ENCODE measurements around the gene PIGT. TPM values are rescaled to one million over a fixed set of nuclear protein-coding genes. Genes with fewer than 3 reads are reported as not detected.
A peak's percentile ranks its signal among the peaks of the same experiment; 100 is the strongest.

PIGT gene
- total and polyA plus RNA-seq, 2 experiments from 2014 or later: 48.4 to 63.1 TPM

- H3K36me3 Mint-ChIP-seq (ENCODE audit: low read depth): peaks cover 21% of the 10 kb centered on the region
- H3K36me3 ChIP-seq (ENCODE audit: insufficient read depth): peaks cover 8% of the 10 kb centered on the region
- H3K79me2 ChIP-seq (replicated peaks; ENCODE audit: insufficient read depth): peaks cover 9% of the 10 kb centered on the region
- H3F3A ChIP-seq (replicated peaks; ENCODE audit: low read depth): peaks cover 11% of the 10 kb centered on the region; the same call in 1 of the 2 replicates
- no peak overlapping the region for H3K27ac ChIP-seq (ENCODE audit: low read depth)
- peaks cover 10% of the 10 kb centered on the region for H3K4me1 Mint-ChIP-seq
- no peak overlapping the region for H3K27ac Mint-ChIP-seq
- H4K20me1 ChIP-seq (replicated peaks; ENCODE audit: insufficient read depth): no peaks in the 10 kb centered on the region; the same call in 1 of the 2 replicates
- DNase-seq (ENCODE audit: low spot score): no peak
- H3K4me2 ChIP-seq: no peak overlapping the region
- TF ChIP-seq JUNB (IDR thresholded peaks at IDR 0.05; ENCODE audit: unreplicated experiment) (no peak), CREB1 (CRISPR knock-in tag; IDR thresholded peaks at IDR 0.05; ENCODE audit: low read depth) (no peak), ZNF462 (CRISPR knock-in tag; IDR thresholded peaks at IDR 0.05) (no peak), NANOG (IDR thresholded peaks at IDR 0.05; ENCODE audit: borderline replicate concordance) (no peak), EZH2phosphoT487 (IDR thresholded peaks at IDR 0.05; ENCODE audit: unreplicated experiment) (no peak), ETS1 (IDR thresholded peaks at IDR 0.05) (no peak), EZH2 (IDR thresholded peaks at IDR 0.05; ENCODE audit: low read depth, unreplicated experiment) (no peak)
- no peak for ATAC-seq
- H3K9me3 Mint-ChIP-seq: no peaks in the 10 kb centered on the region
- H3K4me3 ChIP-seq: no peak overlapping the region
- no peak overlapping the region for H2AFZ ChIP-seq
- H3K27me3 Mint-ChIP-seq (ENCODE audit: insufficient read depth, low read depth, poor library complexity): peaks cover 26% of the 10 kb centered on the region
- H3K27me3 ChIP-seq (ENCODE audit: insufficient read depth): peaks cover 30% of the 10 kb centered on the region
- H3K4me1 ChIP-seq (ENCODE audit: insufficient read depth): peaks cover 11% of the 10 kb centered on the region; the same call in 1 of the 2 replicates
- no peaks in the 10 kb centered on the region for H3K9me2 ChIP-seq (ENCODE audit: insufficient read depth)
- H3K4me3 Mint-ChIP-seq: peak overlapping the region; percentile 47; the same call in 1 of the 3 replicates
These were observed 7.2 kb upstream of the PIGT start for GRCh38 chr20:45408646-45409213.

Data from GM23338 (cell line).